ENCODE results near the gene DYNC1LI2.

DNA sequence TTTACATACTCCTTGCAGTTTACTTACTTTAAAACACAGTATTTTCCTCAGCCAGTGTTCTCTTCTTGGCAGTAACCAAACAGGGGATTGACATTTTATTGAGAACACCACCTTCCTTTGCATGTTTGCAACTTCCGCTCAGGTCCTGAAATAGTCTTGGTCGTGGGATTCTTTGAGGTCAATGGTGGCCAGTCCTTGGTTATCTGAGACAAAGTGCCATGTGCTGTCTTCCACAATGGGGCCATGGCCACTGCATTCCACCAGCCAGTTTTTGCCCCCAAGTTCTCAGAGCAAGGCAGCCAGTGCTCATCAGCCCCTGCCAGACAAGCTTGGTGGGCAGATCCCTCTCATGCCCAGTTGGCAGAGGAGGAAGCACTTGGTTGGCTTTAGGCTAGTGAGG, 77.7 kb downstream of the DYNC1LI2 start:
- TF ChIP-seq POLR2A (IDR thresholded peaks at IDR 0.05) = no peak
- TF ChIP-seq, protein P1, sequence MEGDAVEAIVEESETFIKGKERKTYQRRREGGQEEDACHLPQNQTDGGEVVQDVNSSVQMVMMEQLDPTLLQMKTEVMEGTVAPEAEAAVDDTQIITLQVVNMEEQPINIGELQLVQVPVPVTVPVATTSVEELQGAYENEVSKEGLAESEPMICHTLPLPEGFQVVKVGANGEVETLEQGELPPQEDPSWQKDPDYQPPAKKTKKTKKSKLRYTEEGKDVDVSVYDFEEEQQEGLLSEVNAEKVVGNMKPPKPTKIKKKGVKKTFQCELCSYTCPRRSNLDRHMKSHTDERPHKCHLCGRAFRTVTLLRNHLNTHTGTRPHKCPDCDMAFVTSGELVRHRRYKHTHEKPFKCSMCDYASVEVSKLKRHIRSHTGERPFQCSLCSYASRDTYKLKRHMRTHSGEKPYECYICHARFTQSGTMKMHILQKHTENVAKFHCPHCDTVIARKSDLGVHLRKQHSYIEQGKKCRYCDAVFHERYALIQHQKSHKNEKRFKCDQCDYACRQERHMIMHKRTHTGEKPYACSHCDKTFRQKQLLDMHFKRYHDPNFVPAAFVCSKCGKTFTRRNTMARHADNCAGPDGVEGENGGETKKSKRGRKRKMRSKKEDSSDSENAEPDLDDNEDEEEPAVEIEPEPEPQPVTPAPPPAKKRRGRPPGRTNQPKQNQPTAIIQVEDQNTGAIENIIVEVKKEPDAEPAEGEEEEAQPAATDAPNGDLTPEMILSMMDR (IDR thresholded peaks at IDR 0.05) = no peak
